K562 (cell line): ENCODE data around the gene MET. TPM values are rescaled to one million over a fixed set of nuclear protein-coding genes. Genes with fewer than 3 reads are reported as not detected.

Source experiments
- ATAC-seq: fragments of 200-7000 bp; cut with Tn5 transposase; 3 replicates; pipeline ENCODE4 v1.9.1; 2020; ENCODE audit warnings: moderate library complexity
- BruUV-seq: library from RNA; stranded (reverse); fragments of 400-500 nt; replicated peaks from 2 replicates; lab custom pipeline; 2021; lab: Mats Ljungman, UMichigan
- CTCF ChIA-PET: fragments of 300-600 bp; formaldehyde crosslinking; extraction: SDS; loops from one replicate; lab custom pipeline; 2021; ENCODE audit warnings: low intra/inter-chr PET ratio; lab: Yijun Ruan, JAX
- POLR2A ChIA-PET: fragments of 300-600, 350-650 bp; sonication (Branson Sonifier 250); formaldehyde crosslinking; extraction: SDS; loops from one replicate; lab custom pipeline; 2021; ENCODE audit warnings: antibody characterized with exemption, inconsistent platforms; lab: Yijun Ruan, JAX
- DNase-seq, 4 experiments: peaks; one replicate each; pipeline versions ENCODE4 v3.0.0 to v3.0.0-alpha.2; 2011 to 2018; ENCODE audit warnings: low spot score in 3 of 4, mixed read lengths in 3 of 4; ENCODE audit errors: extremely low read depth in 1 of 4
- FAIRE-seq: peaks from 2 replicates; lab custom pipeline; 2011; peaks lifted over from hg19 to GRCh38; lab: Jason Lieb, UNC
- H2AFZ ChIP-seq: 2 replicates; pipeline ENCODE4 v1.6.0; 2011; ENCODE audit warnings: low read depth, low read length, control low read depth, inconsistent platforms
- H3K27ac ChIP-seq: fragments of 200-600 bp; 3 replicates; pipeline ENCODE4 v1.8.0; 2011; ENCODE audit warnings: low read depth, mild to moderate bottlenecking, control low read depth, inconsistent platforms, low read length, moderate library complexity, mixed read lengths; ENCODE audit errors: extremely low read depth
- H3K27me3 ChIP-seq, 2 experiments: fragments of 300-600 bp in 1 of 2; 2 replicates in 1 of 2; 3 replicates in 1 of 2; pipeline versions ENCODE4 v1.6.0 to v1.8.0; 2011; ENCODE audit warnings: inconsistent platforms in 2 of 2, low read length in 2 of 2, mild to moderate bottlenecking in 1 of 2, mixed read lengths in 1 of 2, moderate library complexity in 1 of 2; ENCODE audit not compliant: control insufficient read depth in 2 of 2, insufficient read depth in 2 of 2
- H3K36me3 ChIP-seq: fragments of 300-600 bp; 3 replicates; pipeline ENCODE4 v1.8.0; 2011; ENCODE audit warnings: mild to moderate bottlenecking, low read length, inconsistent platforms; ENCODE audit not compliant: control insufficient read depth, insufficient read depth
- H3K4me1 ChIP-seq, 2 experiments: fragments of 200-600 bp in 1 of 2; replicated peaks in 1 of 2; 2 replicates in 1 of 2; 3 replicates in 1 of 2; pipeline versions ENCODE4 v1.5.1 to v1.8.0; 2011; ENCODE audit warnings: inconsistent platforms in 2 of 2, low read length in 2 of 2, mild to moderate bottlenecking in 1 of 2, mixed read lengths in 1 of 2, moderate library complexity in 1 of 2; ENCODE audit not compliant: control insufficient read depth in 2 of 2, insufficient read depth in 2 of 2
- H3K4me2 ChIP-seq: 2 replicates; pipeline ENCODE4 v1.6.1; 2011; ENCODE audit warnings: low read length, control low read depth, inconsistent platforms, mixed read lengths; ENCODE audit not compliant: insufficient read depth
- H3K4me3 ChIP-seq: fragments of 200-600 bp; sonication (generic), shearing (Covaris generic); 2 replicates; pipeline ENCODE4 v1.5.1; 2016; ENCODE audit warnings: control low read depth, inconsistent platforms
- H3K79me2 ChIP-seq: fragments of 200-600 bp; 3 replicates; pipeline ENCODE4 v1.8.0; 2011; ENCODE audit warnings: low read length, inconsistent platforms; ENCODE audit not compliant: control insufficient read depth, insufficient read depth
- H3K9ac ChIP-seq, 2 experiments: 2 replicates each; pipeline versions ENCODE4 v1.6.0 to v1.6.1; 2011; ENCODE audit warnings: low read depth in 2 of 2, low read length in 2 of 2, control low read depth in 1 of 2, inconsistent platforms in 1 of 2, mild to moderate bottlenecking in 1 of 2, mixed read lengths in 1 of 2; ENCODE audit not compliant: insufficient read depth in 1 of 2
- H3K9me1 ChIP-seq: one replicate; pipeline ENCODE4 v1.6.0; 2011; ENCODE audit warnings: inconsistent platforms, mild to moderate bottlenecking, low read length, moderate library complexity; ENCODE audit not compliant: control insufficient read depth, insufficient read depth
- H3K9me3 ChIP-seq: replicated peaks from 2 replicates; pipeline ENCODE4 v1.5.1; 2011; ENCODE audit warnings: low read depth, low read length, inconsistent platforms; ENCODE audit not compliant: control insufficient read depth, insufficient read depth
- H4K20me1 ChIP-seq: replicated peaks from 2 replicates; pipeline ENCODE4 v1.6.1; 2011; ENCODE audit warnings: low read length, inconsistent platforms, mixed read lengths; ENCODE audit not compliant: control insufficient read depth, insufficient read depth
- C11orf30 ChIP-seq: fragments of 450-650 bp; IDR thresholded peaks from 2 replicates; pipeline ENCODE4 v1.6.1; 2016; ENCODE audit warnings: low read depth, mild to moderate bottlenecking
- MAFG ChIP-seq: fragments of 450-650 bp; conservative IDR thresholded peaks from 2 replicates; pipeline ENCODE4 v1.6.1; 2016; ENCODE audit warnings: missing genetic modification characterization, missing compliant biosample characterization
- ZNF316 ChIP-seq: fragments of 450-650 bp; IDR thresholded peaks from 2 replicates; pipeline ENCODE4 v1.6.1; 2016
- WGBS: fragments of 100-300 bp; shearing (Covaris generic); methylation state at CpG from one replicate; pipeline ENCODE4 v1.1.6; 2016; ENCODE audit warnings: low coverage, mixed read lengths; ENCODE audit not compliant: insufficient coverage; ENCODE audit errors: missing lambda C conversion rate; 5-methylcytosine and 5-hydroxymethylcytosine counted together
- in situ Hi-C: fragments of 300-500 bp; cut with MboI; formaldehyde crosslinking; loops from 4 replicates; pipeline ENCODE4 v1.15.0; 2018; ENCODE audit warnings: inconsistent platforms, mixed read lengths
- intact Hi-C: fragments of 100-400 bp; cut with micrococcal nuclease; formaldehyde crosslinking; loops from 2 replicates; pipeline ENCODE4 v1.14.2; 2022
- polyA plus RNA-seq, 8 experiments: library from polyadenylated mRNA; depleted of rRNA in 4 of 8; stranded (reverse) in 5 of 8; unstranded in 3 of 8; fragments of >200 nt; fragmentation: Nextera tagmentation in 2 of 8; fragmentation: Illumina TruSeq in 1 of 8; extraction: Ambion mirVana in 2 of 8; extraction: Trizol in 1 of 8; gene quantifications; 2 replicates each; pipeline versions ENCODE4 v1.2.1 to v1.2.3, GENCODE V29; 2011 to 2014; ENCODE audit warnings: inconsistent platforms in 1 of 8, missing spikeins in 1 of 8
- total RNA-seq, 7 experiments: library from RNA; depleted of rRNA in 6 of 7; stranded (reverse); fragments of >200 nt in 6 of 7; fragmentation: Illumina TruSeq in 2 of 7; extraction: Trizol in 2 of 7; gene quantifications; 2 replicates each; pipeline versions ENCODE4 v1.2.1 to v1.2.3, GENCODE V29; 2011 to 2021; ENCODE audit warnings: low replicate concordance in 1 of 7
- TF ChIP-seq, protein P1 (sequence below): sonication (generic); formaldehyde crosslinking; IDR thresholded peaks from 2 replicates; pipeline ENCODE4 v1.8.0; 2022; ENCODE audit warnings: missing genetic modification reagents, mild to moderate bottlenecking, borderline replicate concordance

The MET gene
- total and polyA plus RNA-seq, 9 of the 15 experiments (the other 6 are each of a cell fraction or from before 2014, with no cell fraction given) = 0.84 to 2.4 (median 1.1) TPM

DNA sequence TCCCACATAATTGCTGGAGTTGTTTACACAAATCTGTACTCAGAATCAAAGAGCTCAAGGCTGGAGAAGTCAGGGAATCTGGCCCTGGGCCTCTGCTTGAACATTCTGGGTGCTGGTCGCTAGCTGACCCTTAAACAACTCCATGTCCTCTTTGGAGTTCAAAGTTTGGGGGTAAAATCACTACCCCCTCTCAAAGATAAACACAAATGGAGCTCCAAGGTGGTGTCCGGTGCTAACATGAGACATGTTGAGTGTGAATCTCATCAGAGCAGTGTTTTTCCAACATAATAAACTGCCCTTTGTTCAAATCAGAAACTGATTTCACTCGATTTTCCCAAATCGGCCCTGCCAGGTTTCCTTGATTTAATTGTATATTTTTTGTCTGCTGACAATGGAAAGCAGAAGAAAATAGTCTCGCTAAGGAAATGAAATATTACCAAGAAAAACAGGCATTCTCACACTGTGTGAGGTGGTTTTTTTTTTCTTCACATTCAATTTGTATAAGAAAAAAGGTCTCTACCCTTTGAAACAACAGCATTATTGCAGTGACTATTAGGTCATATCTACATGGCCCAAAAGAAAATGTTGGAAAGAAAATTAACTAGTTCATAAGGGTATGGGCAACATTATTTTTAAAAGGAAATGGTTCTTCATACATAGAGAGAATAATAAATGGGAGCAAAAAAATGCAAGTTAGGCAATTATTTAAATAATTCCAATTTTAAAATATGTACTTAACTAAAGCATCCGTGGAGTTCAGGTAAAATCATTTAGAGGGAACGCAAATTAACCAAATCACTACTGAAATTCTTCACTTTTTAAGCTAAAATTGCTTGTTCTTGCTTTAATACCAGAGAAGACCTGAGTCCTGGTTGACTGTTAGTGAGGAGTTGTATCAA, 134.3 kb downstream of the MET start:
- DNase-seq (no peak), FAIRE-seq (no peak), ATAC-seq (no peak)
- WGBS = 0% methylated on average over 7 of the region's 7 CpGs
- H3K36me3 ChIP-seq = no peaks in the 10 kb centered on the region
- BruUV-seq = no TSS peak
- no peaks in the 10 kb centered on the region; the same call in 1 of the 2 replicates for H4K20me1 ChIP-seq
- no peaks in the 10 kb centered on the region for H3K9me1 ChIP-seq
- H3K4me3 ChIP-seq = no peak overlapping the region
- H3K27ac ChIP-seq = no peak overlapping the region
- CTCF ChIA-PET = interaction anchor here (1.1 kb wide), 1 partner anchor 135 kb away, joined by 3 read pairs; the partner anchor contains the start of gene MET
- H3K27me3 ChIP-seq = peaks cover 4 to 18% of the 10 kb centered on the region in 2 experiments; a peak in 4 of 5 replicates
- no peak overlapping the region for H3K9ac ChIP-seq
- no peaks in the 10 kb centered on the region for H3K9me3 ChIP-seq
- H3K4me2 ChIP-seq = no peak overlapping the region
- H2AFZ ChIP-seq = no peak overlapping the region
- H3K4me1 ChIP-seq = no peaks in the 10 kb centered on the region
- TF ChIP-seq, protein P1, sequence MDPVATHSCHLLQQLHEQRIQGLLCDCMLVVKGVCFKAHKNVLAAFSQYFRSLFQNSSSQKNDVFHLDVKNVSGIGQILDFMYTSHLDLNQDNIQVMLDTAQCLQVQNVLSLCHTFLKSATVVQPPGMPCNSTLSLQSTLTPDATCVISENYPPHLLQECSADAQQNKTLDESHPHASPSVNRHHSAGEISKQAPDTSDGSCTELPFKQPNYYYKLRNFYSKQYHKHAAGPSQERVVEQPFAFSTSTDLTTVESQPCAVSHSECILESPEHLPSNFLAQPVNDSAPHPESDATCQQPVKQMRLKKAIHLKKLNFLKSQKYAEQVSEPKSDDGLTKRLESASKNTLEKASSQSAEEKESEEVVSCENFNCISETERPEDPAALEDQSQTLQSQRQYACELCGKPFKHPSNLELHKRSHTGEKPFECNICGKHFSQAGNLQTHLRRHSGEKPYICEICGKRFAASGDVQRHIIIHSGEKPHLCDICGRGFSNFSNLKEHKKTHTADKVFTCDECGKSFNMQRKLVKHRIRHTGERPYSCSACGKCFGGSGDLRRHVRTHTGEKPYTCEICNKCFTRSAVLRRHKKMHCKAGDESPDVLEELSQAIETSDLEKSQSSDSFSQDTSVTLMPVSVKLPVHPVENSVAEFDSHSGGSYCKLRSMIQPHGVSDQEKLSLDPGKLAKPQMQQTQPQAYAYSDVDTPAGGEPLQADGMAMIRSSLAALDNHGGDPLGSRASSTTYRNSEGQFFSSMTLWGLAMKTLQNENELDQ (CRISPR knock-in tag) = no peak
- TF ChIP-seq C11orf30 (peak; percentile 48; the same call in 1 of the 2 replicates), MAFG (peak; percentile 42; the same call in 1 of the 2 replicates), ZNF316 (peak; percentile 77)
- TF ChIP-seq, all 486 proteins: peak for 3
- in situ Hi-C loops (no loop called here), intact Hi-C loops (no loop called here)
- POLR2A ChIA-PET = interaction anchor here (0.7 to 1.2 kb wide), 2 partner anchors 89 to 209 kb away, joined by 4 read pairs; no protein-coding TSS in a partner anchor
- H3K79me2 ChIP-seq = no peaks in the 10 kb centered on the region
